H9 (cell line): ENCODE data around the gene GCAT. TPM values are rescaled to one million over a fixed set of nuclear protein-coding genes. Genes with fewer than 3 reads are reported as not detected.

Experiments used
- DNase-seq: peaks from one replicate; pipeline ENCODE4 v3.0.0-alpha.2; 2017
- H2AFZ ChIP-seq: one replicate; pipeline ENCODE4 v1.6.1; 2013; ENCODE audit warnings: mild to moderate bottlenecking, low read length, control low read depth, moderate library complexity
- H2AK5ac ChIP-seq: 2 replicates; pipeline ENCODE4 v1.6.1; 2013; ENCODE audit warnings: low read length, control low read depth, mixed read lengths; ENCODE audit not compliant: insufficient read length
- H2BK120ac ChIP-seq: one replicate; pipeline ENCODE4 v1.6.1; 2013; ENCODE audit warnings: low read depth, mild to moderate bottlenecking, low read length, control low read depth, inconsistent platforms; ENCODE audit not compliant: poor library complexity, severe bottlenecking
- H2BK12ac ChIP-seq: 2 replicates; pipeline ENCODE4 v1.6.1; 2013; ENCODE audit warnings: low read length, control low read depth, mixed read lengths, low read depth; ENCODE audit not compliant: insufficient read length
- H2BK15ac ChIP-seq: 2 replicates; pipeline ENCODE4 v1.6.1; 2013; ENCODE audit warnings: low read depth, low read length, control low read depth
- H2BK20ac ChIP-seq: one replicate; pipeline ENCODE4 v1.6.1; 2013; ENCODE audit warnings: low read depth, mild to moderate bottlenecking, low read length, control low read depth, inconsistent platforms; ENCODE audit not compliant: poor library complexity, severe bottlenecking
- H2BK5ac ChIP-seq: 2 replicates; pipeline ENCODE4 v1.6.1; 2013; ENCODE audit warnings: low read length, control low read depth, mixed read lengths; ENCODE audit not compliant: insufficient read length
- H3K14ac ChIP-seq: 2 replicates; pipeline ENCODE4 v1.6.1; 2013; ENCODE audit warnings: low read length, control low read depth; ENCODE audit not compliant: insufficient read depth
- H3K18ac ChIP-seq: 2 replicates; pipeline ENCODE4 v1.6.1; 2013; ENCODE audit warnings: low read depth, mild to moderate bottlenecking, mixed read lengths, low read length, control low read depth; ENCODE audit not compliant: insufficient read length
- H3K23ac ChIP-seq: 2 replicates; pipeline ENCODE4 v1.6.1; 2013; ENCODE audit warnings: low read length, control low read depth, mixed read lengths, low read depth; ENCODE audit not compliant: insufficient read length
- H3K23me2 ChIP-seq: 2 replicates; pipeline ENCODE4 v1.6.1; 2013; ENCODE audit warnings: low read depth, mild to moderate bottlenecking, mixed read lengths, low read length, control low read depth; ENCODE audit not compliant: insufficient read length, poor library complexity, severe bottlenecking
- H3K27ac ChIP-seq: 2 replicates; pipeline ENCODE4 v1.5.1; 2013; ENCODE audit warnings: low read length, control low read depth, mixed read lengths, low read depth; ENCODE audit not compliant: insufficient read length
- H3K27me3 ChIP-seq: 2 replicates; pipeline ENCODE4 v1.6.1; 2013; ENCODE audit warnings: low read length, control low read depth, inconsistent platforms; ENCODE audit not compliant: insufficient read depth
- H3K4ac ChIP-seq: 2 replicates; pipeline ENCODE4 v1.6.1; 2013; ENCODE audit warnings: low read depth, mild to moderate bottlenecking, control low read depth, inconsistent platforms, low read length, moderate library complexity
- H3K4me1 ChIP-seq: 2 replicates; pipeline ENCODE4 v1.6.1; 2013; ENCODE audit warnings: low read length, control low read depth, inconsistent platforms; ENCODE audit not compliant: insufficient read depth
- H3K4me2 ChIP-seq: 2 replicates; pipeline ENCODE4 v1.6.1; 2013; ENCODE audit warnings: low read length, control low read depth, mixed read lengths; ENCODE audit not compliant: insufficient read length, insufficient read depth
- H3K56ac ChIP-seq: 2 replicates; pipeline ENCODE4 v1.6.1; 2013; ENCODE audit warnings: low read depth, mild to moderate bottlenecking, mixed read lengths, low read length, control low read depth; ENCODE audit not compliant: insufficient read length
- H3K79me1 ChIP-seq: 2 replicates; pipeline ENCODE4 v1.6.1; 2013; ENCODE audit warnings: low read depth, mild to moderate bottlenecking, moderate library complexity, low read length, control low read depth, inconsistent platforms; ENCODE audit not compliant: insufficient read depth, poor library complexity, severe bottlenecking
- H3K79me2 ChIP-seq: 2 replicates; pipeline ENCODE4 v1.6.1; 2013; ENCODE audit warnings: low read length, control low read depth, inconsistent platforms; ENCODE audit not compliant: insufficient read depth
- H3K9ac ChIP-seq: 2 replicates; pipeline ENCODE4 v1.6.1; 2013; ENCODE audit warnings: low read length, control low read depth, mixed read lengths; ENCODE audit not compliant: insufficient read length; ENCODE audit errors: extremely low read depth
- H3K9me3 ChIP-seq: one replicate; pipeline ENCODE4 v1.6.1; 2013; ENCODE audit warnings: low read depth, low read length, inconsistent platforms; ENCODE audit not compliant: control insufficient read depth
- H3T11ph ChIP-seq: one replicate; pipeline ENCODE4 v1.6.1; 2013; ENCODE audit warnings: mild to moderate bottlenecking, low read length, control low read depth, inconsistent platforms
- H4K20me1 ChIP-seq: one replicate; pipeline ENCODE4 v1.6.1; 2013; ENCODE audit not compliant: control insufficient read depth, insufficient read length, insufficient read depth
- H4K5ac ChIP-seq: 2 replicates; pipeline ENCODE4 v1.6.1; 2013; ENCODE audit warnings: low read depth, mild to moderate bottlenecking, mixed read lengths, low read length, control low read depth; ENCODE audit not compliant: insufficient read length
- H4K8ac ChIP-seq: replicated peaks from 2 replicates; pipeline ENCODE4 v1.6.1; 2013; ENCODE audit warnings: low read length, control low read depth, mixed read lengths, low read depth; ENCODE audit not compliant: insufficient read length
- H4K91ac ChIP-seq: 2 replicates; pipeline ENCODE4 v1.6.1; 2013; ENCODE audit warnings: low read depth, mild to moderate bottlenecking, moderate library complexity, mixed read lengths, low read length, control low read depth; ENCODE audit not compliant: insufficient read length
- H3K27ac Mint-ChIP-seq, 3 experiments: 2 replicates in 2 of 3; 3 replicates in 1 of 3; pipeline ENCODE4 v1.8.0; 2020 to 2021; ENCODE audit warnings: mixed read lengths in 3 of 3, mild to moderate bottlenecking in 1 of 3, moderate library complexity in 1 of 3
- H3K27me3 Mint-ChIP-seq: 2 replicates; pipeline ENCODE4 v1.8.0; 2021; ENCODE audit warnings: low read depth, mild to moderate bottlenecking, moderate library complexity, mixed read lengths
- H3K36me3 Mint-ChIP-seq, 3 experiments: 2 replicates in 2 of 3; 3 replicates in 1 of 3; pipeline ENCODE4 v1.8.0; 2020 to 2021; ENCODE audit warnings: low read depth in 3 of 3, mixed read lengths in 3 of 3; ENCODE audit not compliant: insufficient read depth in 1 of 3
- H3K4me1 Mint-ChIP-seq, 2 experiments: 2 replicates each; pipeline ENCODE4 v1.8.0; 2020; ENCODE audit warnings: mixed read lengths in 2 of 2
- H3K4me3 Mint-ChIP-seq, 2 experiments: 2 replicates in 1 of 2; 3 replicates in 1 of 2; pipeline ENCODE4 v1.8.0; 2020 to 2021; ENCODE audit warnings: mild to moderate bottlenecking in 2 of 2, mixed read lengths in 2 of 2, moderate library complexity in 1 of 2
- H3K9me3 Mint-ChIP-seq, 2 experiments: 2 replicates in 1 of 2; 3 replicates in 1 of 2; pipeline ENCODE4 v1.8.0; 2020; ENCODE audit warnings: mild to moderate bottlenecking in 2 of 2, mixed read lengths in 2 of 2, moderate library complexity in 1 of 2
- CTCF ChIP-seq: fragments of 200-600 bp; sonication (generic); conservative IDR thresholded peaks from 3 replicates; pipeline ENCODE4 v1.8.0; 2021; ENCODE audit warnings: antibody characterized with exemption, mild to moderate bottlenecking
- WGBS: extraction: QIAGEN DNeasy Blood & Tissue Kit; methylation state at CpG from one replicate; pipeline ENCODE4 v1.1.7; 2013; ENCODE audit warnings: missing lambda C conversion rate, low lambda C conversion rate, mixed read lengths; ENCODE audit not compliant: insufficient read length; ENCODE audit errors: extremely low coverage; 5-methylcytosine and 5-hydroxymethylcytosine counted together
- total RNA-seq: library from RNA; stranded (reverse); gene quantifications from 2 replicates; pipeline ENCODE4 v1.2.1, GENCODE V29; 2021

The GCAT gene
- total RNA-seq, 1 experiment from 2014 or later = 26.9 TPM

- H3K4ac ChIP-seq = no peak overlapping the region
- no peaks in the 10 kb centered on the region for H3K23me2 ChIP-seq
- H2BK5ac ChIP-seq = no peak overlapping the region
- no peak overlapping the region for H4K5ac ChIP-seq
- Mint-ChIP-seq H3K9me3 (no peaks in the 10 kb centered on the region), H3K27me3 (peaks cover 10% of the 10 kb centered on the region), H3K27ac (no peak overlapping the region; a peak in 3 of 7 replicates), H3K36me3 (peaks cover 6 to 33% (median 28%) of the 10 kb centered on the region in 3 experiments; a peak in 5 of 7 replicates), H3K4me1 (no peaks in the 10 kb centered on the region), H3K4me3 (no peak overlapping the region)
- no peak overlapping the region for H4K91ac ChIP-seq
- WGBS = no CpG with 5 or more reads among the region's 14 CpGs
- no peak for DNase-seq
- no peaks in the 10 kb centered on the region for H4K20me1 ChIP-seq
- no peaks in the 10 kb centered on the region for H3K4me1 ChIP-seq
- no peak overlapping the region for H2BK120ac ChIP-seq
- no peak overlapping the region for H3K14ac ChIP-seq
- no peak overlapping the region for H3K4me2 ChIP-seq
- H3T11ph ChIP-seq = no peak overlapping the region
- no peak overlapping the region for H3K56ac ChIP-seq
- no peaks in the 10 kb centered on the region for H3K79me1 ChIP-seq
- H3K27me3 ChIP-seq = no peaks in the 10 kb centered on the region; the same call in 1 of the 2 replicates
- no peak overlapping the region for H2BK15ac ChIP-seq
- H2BK20ac ChIP-seq = no peak overlapping the region
- no peak overlapping the region for H3K23ac ChIP-seq
- no peaks in the 10 kb centered on the region for H3K79me2 ChIP-seq
- no peak overlapping the region for H3K9ac ChIP-seq
- no peak overlapping the region for H3K27ac ChIP-seq
- H4K8ac ChIP-seq = no peak overlapping the region
- H3K9me3 ChIP-seq = no peaks in the 10 kb centered on the region
- no peak for TF ChIP-seq CTCF
- H3K18ac ChIP-seq = no peak overlapping the region
- no peak overlapping the region for H2AK5ac ChIP-seq
- no peak overlapping the region for H2BK12ac ChIP-seq
- no peak overlapping the region for H2AFZ ChIP-seq
Observed at GRCh38 chr22:37830093-37830842, 22.5 kb downstream of the GCAT start.
